Right lobe of liver (tissue), 4 donors: ENCODE data around the gene SRRM1.

Source experiments
- CTCF ChIP-seq, 4 donors: fragments of 200-600 bp in 3 of 4; fragments of 450-650 bp in 1 of 4; IDR thresholded peaks; one replicate each; pipeline versions ENCODE4 v1.5.1 to v1.8.0; 2016 to 2022; ENCODE audit warnings: antibody characterized with exemption in 4 of 4, mild to moderate bottlenecking in 2 of 4
- POLR2A ChIP-seq: fragments of 450-650 bp; IDR thresholded peaks from one replicate; pipeline ENCODE4 v1.6.1; 2017; ENCODE audit warnings: antibody characterized with exemption, mild to moderate bottlenecking
- donor health status: DM: no; HTN: no; CAD: no.
- donor health status: DM: no; HTN: no; CAD: no.
- donor health status: DM: no; HTN: yes; CAD: no.

- TF ChIP-seq CTCF (IDR thresholded peaks at IDR 0.05) (no peak), POLR2A (no peak)
Observed at GRCh38 chr1:24683713-24684162, 40.6 kb downstream of the SRRM1 start.
